ENCODE measurements around the gene SYTL2.

The SYTL2 gene

DNA sequence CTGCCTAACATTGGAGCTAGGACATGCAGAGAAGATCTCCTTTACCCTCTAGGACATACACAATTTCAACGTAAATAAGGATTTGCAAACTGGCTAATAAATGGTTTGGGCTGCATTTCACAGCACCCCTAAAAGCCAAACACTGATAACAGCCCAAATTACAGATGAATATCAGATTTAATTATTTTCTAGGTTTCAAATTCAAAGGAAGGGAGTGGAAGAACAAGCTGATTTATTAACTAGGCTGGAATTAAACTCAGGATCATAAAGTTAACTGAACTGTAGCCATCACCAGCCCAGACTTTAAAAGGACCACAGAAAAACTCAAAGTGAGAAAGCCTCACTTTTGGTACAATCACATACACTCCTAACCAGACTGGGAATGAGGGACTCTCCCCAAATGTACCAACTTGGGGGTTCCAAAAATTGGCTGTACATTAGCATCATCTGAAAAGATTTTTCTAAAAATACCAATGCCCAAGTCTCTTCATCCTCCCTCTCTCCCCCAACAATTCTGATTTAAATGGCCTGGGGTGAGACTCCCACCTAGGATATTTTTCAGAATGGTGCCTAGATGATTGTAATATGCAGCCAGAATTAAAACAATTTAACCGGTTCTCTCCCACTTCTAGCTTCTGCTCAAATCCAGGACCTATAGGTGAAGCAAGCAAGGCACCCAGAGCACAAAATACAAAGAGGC, 43.5 kb downstream of the SYTL2 start:
- H3K27ac ChIP-seq = no peak overlapping the region
- TF ChIP-seq, protein P1, sequence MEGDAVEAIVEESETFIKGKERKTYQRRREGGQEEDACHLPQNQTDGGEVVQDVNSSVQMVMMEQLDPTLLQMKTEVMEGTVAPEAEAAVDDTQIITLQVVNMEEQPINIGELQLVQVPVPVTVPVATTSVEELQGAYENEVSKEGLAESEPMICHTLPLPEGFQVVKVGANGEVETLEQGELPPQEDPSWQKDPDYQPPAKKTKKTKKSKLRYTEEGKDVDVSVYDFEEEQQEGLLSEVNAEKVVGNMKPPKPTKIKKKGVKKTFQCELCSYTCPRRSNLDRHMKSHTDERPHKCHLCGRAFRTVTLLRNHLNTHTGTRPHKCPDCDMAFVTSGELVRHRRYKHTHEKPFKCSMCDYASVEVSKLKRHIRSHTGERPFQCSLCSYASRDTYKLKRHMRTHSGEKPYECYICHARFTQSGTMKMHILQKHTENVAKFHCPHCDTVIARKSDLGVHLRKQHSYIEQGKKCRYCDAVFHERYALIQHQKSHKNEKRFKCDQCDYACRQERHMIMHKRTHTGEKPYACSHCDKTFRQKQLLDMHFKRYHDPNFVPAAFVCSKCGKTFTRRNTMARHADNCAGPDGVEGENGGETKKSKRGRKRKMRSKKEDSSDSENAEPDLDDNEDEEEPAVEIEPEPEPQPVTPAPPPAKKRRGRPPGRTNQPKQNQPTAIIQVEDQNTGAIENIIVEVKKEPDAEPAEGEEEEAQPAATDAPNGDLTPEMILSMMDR (conservative IDR thresholded peaks at IDR 0.05) = no peak
- no peak for TF ChIP-seq ZFX (IDR thresholded peaks at IDR 0.05)

DNA sequence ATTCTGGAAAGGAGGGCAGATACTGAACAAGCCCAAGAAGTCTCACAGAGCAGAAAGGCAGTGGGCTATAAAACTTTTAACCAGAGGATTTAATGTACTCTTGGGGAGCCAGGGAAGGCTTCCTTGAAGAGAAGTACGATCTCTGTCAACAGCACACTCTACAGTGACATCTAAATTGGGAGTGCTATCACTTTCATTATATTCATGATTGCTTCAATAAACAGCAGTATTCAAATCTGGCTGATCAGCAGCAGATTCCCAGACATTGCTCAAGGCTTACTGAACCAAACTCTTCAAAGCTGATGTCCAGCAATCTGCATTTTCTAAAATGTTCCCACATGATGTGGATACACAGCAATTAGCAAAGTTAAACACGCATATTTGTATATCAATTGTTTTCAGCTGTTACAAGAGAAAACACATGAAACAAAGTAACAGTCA, 44.2 kb downstream of the SYTL2 start:
- TF ChIP-seq, protein P1 (conservative IDR thresholded peaks at IDR 0.05) = no peak
- TF ChIP-seq ZFX (IDR thresholded peaks at IDR 0.05) = no peak

DNA sequence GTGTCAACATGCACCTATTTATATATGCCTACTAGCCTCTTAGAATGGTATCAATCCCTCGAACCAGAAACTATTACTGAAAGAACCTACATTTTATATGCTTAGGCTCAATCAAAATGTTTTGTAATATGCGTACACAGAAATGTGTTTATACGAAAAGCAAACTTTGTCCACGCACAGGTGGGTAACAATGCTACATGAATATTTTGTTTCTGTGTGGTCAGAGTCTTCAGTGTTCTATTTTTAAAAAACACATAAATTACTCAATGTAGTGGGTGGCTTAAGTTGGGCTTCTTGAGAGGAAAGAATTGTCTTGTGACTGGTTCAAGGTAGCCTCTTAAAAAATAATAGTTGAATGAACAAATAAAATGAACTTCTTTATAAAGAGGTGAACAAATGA, 46.1 kb downstream of the SYTL2 start:
- TF ChIP-seq ZFX (IDR thresholded peaks at IDR 0.05) = no peak
- TF ChIP-seq, protein P1 (conservative IDR thresholded peaks at IDR 0.05) = no peak
- no peak overlapping the region for H3K27ac ChIP-seq

More for the DNA sequence above, 44.2 kb downstream of the SYTL2 start:
- H3K27ac ChIP-seq = no peak overlapping the region

DNA sequence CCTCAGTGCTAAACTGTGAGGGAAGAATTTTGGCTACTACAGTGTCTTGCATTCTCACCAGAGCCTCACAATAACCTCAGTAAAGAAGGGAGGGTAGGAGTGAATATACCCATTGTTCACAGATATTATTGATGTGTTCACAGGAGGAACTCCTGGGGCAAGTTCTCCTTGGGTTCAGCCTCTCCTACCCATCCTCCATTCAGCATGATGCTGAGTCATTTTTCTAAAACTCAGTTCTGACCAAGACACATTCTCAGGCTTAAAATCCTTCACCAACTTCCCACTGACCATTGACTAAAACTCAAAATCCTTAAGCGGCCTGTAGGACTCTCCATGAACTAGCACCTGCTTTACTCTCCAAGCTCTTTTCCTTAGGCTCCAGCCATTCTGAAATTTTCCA, 48.7 kb downstream of the SYTL2 start:
- H3K27ac ChIP-seq = no peak overlapping the region

DNA sequence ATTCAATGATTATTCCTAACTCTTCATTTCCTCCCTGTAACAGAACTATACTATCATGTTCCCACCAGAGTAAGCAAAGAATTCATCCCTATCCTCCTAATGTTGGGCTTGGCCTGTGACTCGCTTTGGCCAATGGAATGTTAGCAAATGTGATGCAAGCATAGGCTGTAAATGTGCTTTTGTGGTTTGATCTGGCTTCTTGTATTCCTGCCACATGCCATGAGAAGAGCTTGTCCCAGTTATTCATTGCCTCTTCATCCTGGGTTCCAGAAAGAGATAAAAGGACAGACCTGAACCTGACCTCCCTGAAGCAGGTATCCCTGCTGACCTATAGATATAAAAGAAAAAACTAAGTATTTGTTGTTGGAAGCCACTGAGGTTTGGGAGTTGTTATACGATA, 51.0 kb downstream of the SYTL2 start:
- H3K27ac ChIP-seq = no peak overlapping the region
- TF ChIP-seq, protein P1 (conservative IDR thresholded peaks at IDR 0.05) = no peak
- no peak for TF ChIP-seq ZFX (IDR thresholded peaks at IDR 0.05)

More for the DNA sequence above, 48.7 kb downstream of the SYTL2 start:
- TF ChIP-seq, protein P1 (conservative IDR thresholded peaks at IDR 0.05) = no peak
- no peak for TF ChIP-seq ZFX (IDR thresholded peaks at IDR 0.05)

DNA sequence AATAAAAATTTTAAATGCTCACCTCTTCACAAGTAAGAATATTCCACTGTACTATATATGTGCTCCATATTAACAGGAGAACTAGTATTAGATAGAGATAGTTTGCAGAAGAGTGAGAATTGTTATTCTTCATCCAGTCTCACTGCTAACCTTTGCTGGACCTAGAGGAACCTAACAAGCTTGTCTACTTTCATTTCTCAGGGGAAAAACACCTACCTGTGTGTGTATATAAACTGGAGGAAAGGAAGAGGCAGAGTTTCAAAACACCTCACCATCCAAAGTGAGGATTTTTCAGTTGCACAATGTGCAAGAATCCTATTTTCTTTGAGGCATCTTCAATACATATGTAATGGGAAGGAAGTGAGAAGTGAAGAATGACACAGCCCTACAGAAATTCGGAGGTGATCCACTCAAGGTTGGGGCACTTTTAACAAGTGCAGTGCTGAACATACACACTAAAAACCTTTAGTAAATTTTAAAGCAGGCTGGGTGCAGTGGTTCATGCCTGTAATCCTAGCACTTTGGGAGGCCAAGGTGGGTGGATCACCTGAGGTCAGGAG, 52.4 kb downstream of the SYTL2 start:
- H3K27ac ChIP-seq = no peak overlapping the region

DNA sequence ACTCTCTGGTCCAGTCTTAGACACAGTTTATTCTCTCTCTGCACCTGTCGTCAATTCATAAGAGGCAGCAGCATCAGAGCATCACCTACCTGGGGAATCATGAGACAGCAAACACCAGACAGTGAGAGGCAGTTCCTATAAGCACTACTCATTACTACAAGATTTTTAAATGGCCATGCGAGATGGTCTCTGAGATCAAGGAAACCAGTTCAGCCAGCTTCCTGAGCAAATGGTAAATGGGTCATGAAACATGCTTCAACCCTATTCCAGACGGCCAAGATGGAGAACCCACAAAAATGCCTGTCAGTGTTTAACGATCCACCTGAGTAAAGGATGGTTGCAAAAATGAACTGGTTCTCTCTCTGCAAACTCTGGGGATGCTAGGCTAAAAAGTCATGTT, 52.9 kb downstream of the SYTL2 start:
- no peak for TF ChIP-seq ZFX (IDR thresholded peaks at IDR 0.05)
- TF ChIP-seq, protein P1 (conservative IDR thresholded peaks at IDR 0.05) = no peak
- H3K27ac ChIP-seq = no peak overlapping the region

More for the DNA sequence above, 52.4 kb downstream of the SYTL2 start:
- TF ChIP-seq, protein P1 (conservative IDR thresholded peaks at IDR 0.05) = no peak
- no peak for TF ChIP-seq ZFX (IDR thresholded peaks at IDR 0.05)
